A549 (cell line): ENCODE data around the gene TTLL11. TPM values are rescaled to one million over a fixed set of nuclear protein-coding genes. Genes with fewer than 3 reads are reported as not detected.

Experiments used
- ATAC-seq, 2 experiments: fragments of 200-7000 bp in 1 of 2; fragments of >200 bp in 1 of 2; cut with Nextera tagmentation in 1 of 2; cut with Tn5 transposase in 1 of 2; 3 replicates each; pipeline versions ENCODE4 v1.8.0 to v1.9.1; 2018 to 2020; ENCODE audit warnings: mild to moderate bottlenecking in 1 of 2, moderate library complexity in 1 of 2
- CTCF ChIA-PET: fragments of 300-600 bp; sonication (Branson Sonifier 250); formaldehyde crosslinking; extraction: SDS; loops from one replicate; lab custom pipeline; 2021; ENCODE audit warnings: antibody characterized with exemption, inconsistent platforms; lab: Yijun Ruan, JAX
- POLR2A ChIA-PET: fragments of 350-600 bp; formaldehyde crosslinking; extraction: SDS; loops from one replicate; lab custom pipeline; 2021; ENCODE audit warnings: antibody characterized with exemption, inconsistent platforms; lab: Yijun Ruan, JAX
- DNase-seq, 2 experiments: peaks; one replicate each; pipeline versions ENCODE4 v3.0.0 to v3.0.0-alpha.2; 2011 to 2016; ENCODE audit warnings: low read depth in 1 of 2, low spot score in 1 of 2
- FAIRE-seq: peaks from 2 replicates; lab custom pipeline; 2011; peaks lifted over from hg19 to GRCh38; lab: Jason Lieb, UNC
- H3K27ac ChIP-seq, 2 experiments: fragments of >200 bp; sonication (Bioruptor Twin); formaldehyde crosslinking; 3 replicates each; pipeline ENCODE4 v1.5.1; 2016 to 2017
- H3K4me1 ChIP-seq: fragments of >200 bp; sonication (Bioruptor Twin); formaldehyde crosslinking; 3 replicates; pipeline ENCODE4 v1.6.1; 2016
- H3K4me2 ChIP-seq: fragments of >200 bp; sonication (Bioruptor Twin); formaldehyde crosslinking; 3 replicates; pipeline ENCODE4 v1.6.1; 2016
- H3K4me3 ChIP-seq: fragments of >200 bp; sonication (Bioruptor Twin); formaldehyde crosslinking; 3 replicates; pipeline ENCODE4 v1.5.1; 2016
- H3K9me3 ChIP-seq: fragments of >200 bp; sonication (Bioruptor Twin); formaldehyde crosslinking; 3 replicates; pipeline ENCODE4 v1.6.1; 2016
- BCL3 ChIP-seq: fragments of >200 bp; sonication (Bioruptor Twin); formaldehyde crosslinking; IDR thresholded peaks from 3 replicates; pipeline ENCODE4 v1.6.1; 2016
- BHLHE40 ChIP-seq: IDR thresholded peaks from 2 replicates; pipeline ENCODE4 v1.6.1; 2012; ENCODE audit warnings: low read depth, low read length, inconsistent platforms
- CBX2 ChIP-seq: fragments of 200-600 bp; sonication (generic); IDR thresholded peaks from 2 replicates; pipeline ENCODE4 v1.6.1; 2016; ENCODE audit warnings: low read depth, mild to moderate bottlenecking, borderline replicate concordance
- CEBPB ChIP-seq, 2 experiments: fragments of >200 bp in 1 of 2; sonication (Bioruptor Twin) in 1 of 2; formaldehyde crosslinking in 1 of 2; IDR thresholded peaks; 2 replicates each; pipeline ENCODE4 v1.6.1; 2012 to 2016
- CHD2 ChIP-seq: fragments of 150-350 bp; IDR thresholded peaks from 2 replicates; pipeline ENCODE4 v1.6.1; 2014; ENCODE audit warnings: low read length; ENCODE audit not compliant: partially characterized antibody
- EHF ChIP-seq: fragments of 250-450 bp; sonication (Bioruptor Pico); IDR thresholded peaks from 2 replicates; pipeline ENCODE4 v1.5.0; 2020; ENCODE audit warnings: mild to moderate bottlenecking
- EHMT2 ChIP-seq: fragments of 200-600 bp; sonication (generic); IDR thresholded peaks from 2 replicates; pipeline ENCODE4 v1.6.1; 2016; ENCODE audit warnings: antibody characterized with exemption, low read depth, mild to moderate bottlenecking, moderate library complexity
- EP300 ChIP-seq, 2 experiments: fragments of >200 bp; sonication (Bioruptor Twin); formaldehyde crosslinking; IDR thresholded peaks; 2 replicates in 1 of 2; 3 replicates in 1 of 2; pipeline ENCODE4 v1.6.1; 2016 to 2017
- FOXS1 ChIP-seq: fragments of 250-450 bp; sonication (Bioruptor Pico); IDR thresholded peaks from 2 replicates; pipeline ENCODE4 v1.5.0; 2020; ENCODE audit warnings: mild to moderate bottlenecking, moderate library complexity
- HES2 ChIP-seq: fragments of >200 bp; sonication (Bioruptor Twin); formaldehyde crosslinking; IDR thresholded peaks from 2 replicates; pipeline ENCODE4 v1.6.1; 2016
- HEYL ChIP-seq: fragments of 250-450 bp; sonication (Bioruptor Pico); IDR thresholded peaks from 2 replicates; pipeline ENCODE4 v1.8.0; 2021; ENCODE audit warnings: mild to moderate bottlenecking, moderate library complexity
- HOXB13 ChIP-seq: fragments of 250-450 bp; sonication (Bioruptor Pico); IDR thresholded peaks from 2 replicates; pipeline ENCODE4 v1.5.0; 2020; ENCODE audit warnings: low read depth, mild to moderate bottlenecking, moderate library complexity
- JUN ChIP-seq, 2 experiments: fragments of >200 bp; sonication (Bioruptor Twin); formaldehyde crosslinking; IDR thresholded peaks; 2 replicates in 1 of 2; 3 replicates in 1 of 2; pipeline ENCODE4 v1.6.1; 2016 to 2017
- JUNB ChIP-seq: fragments of >200 bp; sonication (Bioruptor Twin); formaldehyde crosslinking; IDR thresholded peaks from 2 replicates; pipeline ENCODE4 v1.6.1; 2016
- KDM5A ChIP-seq: fragments of 200-600 bp; sonication (generic); IDR thresholded peaks from 2 replicates; pipeline ENCODE4 v1.6.1; 2016; ENCODE audit warnings: antibody characterized with exemption, mild to moderate bottlenecking
- MAX ChIP-seq: IDR thresholded peaks from 2 replicates; pipeline ENCODE4 v1.6.1; 2012
- MAZ ChIP-seq: fragments of 150-350 bp; IDR thresholded peaks from 2 replicates; pipeline ENCODE4 v1.6.1; 2014; ENCODE audit warnings: antibody characterized with exemption, low read depth, low read length, borderline replicate concordance
- MYC ChIP-seq: IDR thresholded peaks from 2 replicates; pipeline ENCODE4 v1.6.1; 2012; ENCODE audit warnings: mild to moderate bottlenecking, inconsistent platforms, low read length, improper control_type of control experiment, borderline replicate concordance
- PHF8 ChIP-seq: fragments of 200-600 bp; sonication (generic); IDR thresholded peaks from 2 replicates; pipeline ENCODE4 v1.6.1; 2016; ENCODE audit warnings: low read depth, mild to moderate bottlenecking, antibody characterized with exemption, moderate library complexity, borderline replicate concordance
- RARB ChIP-seq: fragments of 250-450 bp; sonication (Bioruptor Pico); IDR thresholded peaks from 2 replicates; pipeline ENCODE4 v1.8.0; 2021; ENCODE audit warnings: mild to moderate bottlenecking, moderate library complexity
- REST ChIP-seq: fragments of 200-600 bp; sonication (generic); IDR thresholded peaks from 2 replicates; pipeline ENCODE4 v1.6.1; 2016; ENCODE audit warnings: antibody characterized with exemption, mild to moderate bottlenecking, moderate library complexity
- TP53 ChIP-seq: fragments of 250-450 bp; sonication (Bioruptor Pico); IDR thresholded peaks from 2 replicates; pipeline ENCODE4 v1.5.0; 2021; ENCODE audit warnings: mild to moderate bottlenecking, moderate library complexity
- USF2 ChIP-seq: fragments of 450-650 bp; IDR thresholded peaks from 2 replicates; pipeline ENCODE4 v1.6.1; 2014; ENCODE audit warnings: antibody characterized with exemption
- ZFP36 ChIP-seq: fragments of 450-650 bp; IDR thresholded peaks from 2 replicates; pipeline ENCODE4 v1.6.1; 2014; ENCODE audit warnings: borderline replicate concordance; ENCODE audit not compliant: partially characterized antibody
- WGBS: methylation state at CpG from one replicate; pipeline ENCODE4 v1.1.6; 2017; ENCODE audit errors: missing lambda C conversion rate; 5-methylcytosine and 5-hydroxymethylcytosine counted together
- polyA plus RNA-seq, 4 experiments: library from polyadenylated mRNA; depleted of rRNA in 3 of 4; stranded (reverse); fragments of >200 nt; fragmentation: RNase III in 1 of 4; extraction: RNeasy Plus Mini Kit Qiagen cat#74134 plus additional on column Dnase treatment in 1 of 4; gene quantifications; 2 replicates in 3 of 4; 3 replicates in 1 of 4; pipeline ENCODE4 v1.2.3, GENCODE V29; 2011 to 2017

Gene TTLL11
- polyA plus RNA-seq, 2 of the 4 experiments (the other 2 are of a cell fraction), result 1.8 to 2.6 TPM

- no peak for DNase-seq
- ATAC-seq, result no peak
- Histone ChIP-seq H3K4me2 (no peak overlapping the region), H3K9me3 (0 out of 3 replicates have a peak, but pooled peaks cover 4% of the 10 kb centered on the region), H3K4me3 (no peak overlapping the region), H3K4me1 (no peaks in the 10 kb centered on the region), H3K27ac (no peak overlapping the region)
- CTCF ChIA-PET, result interaction anchor here (0.9 kb wide), 1 partner anchor 20 kb away, joined by 3 read pairs; no protein-coding TSS in a partner anchor
- FAIRE-seq, result no peak
- no peak for TF ChIP-seq CEBPB (IDR thresholded peaks at IDR 0.05)
- TF ChIP-seq CHD2, result no peak
- TF ChIP-seq HOXB13, result no peak
- TF ChIP-seq REST, result no peak
- TF ChIP-seq CBX2, result no peak
- no peak for TF ChIP-seq HES2
- no peak for TF ChIP-seq RARB (CRISPR knock-in tag)
- no peak for TF ChIP-seq MAZ
- TF ChIP-seq HEYL (CRISPR knock-in tag), result no peak
- no peak for TF ChIP-seq BHLHE40
- TF ChIP-seq EHMT2, result no peak
- TF ChIP-seq JUN (IDR thresholded peaks at IDR 0.05), result no peak
- TF ChIP-seq PHF8, result no peak
- no peak for TF ChIP-seq JUNB
- TF ChIP-seq, all 56 proteins: peak for 0
- POLR2A ChIA-PET, result no interaction called here
- WGBS, result 75% methylated on average over 5 of the region's 5 CpGs
These were observed 17.7 kb downstream of the TTLL11 start for GRCh38 chr9:122075135-122076030.

- TF ChIP-seq BHLHE40 (no peak), EP300 (IDR thresholded peaks at IDR 0.05) (no peak), TP53 (CRISPR knock-in tag) (no peak), MYC (no peak), MAX (no peak), JUNB (no peak), KDM5A (no peak), USF2 (no peak), ZFP36 (no peak), BCL3 (no peak), EHF (no peak), FOXS1 (CRISPR knock-in tag) (no peak)
- FAIRE-seq (no peak), ATAC-seq (no peak), DNase-seq (no peak)
- POLR2A ChIA-PET, result no interaction called here
- no peaks in the 10 kb centered on the region for H3K4me1 ChIP-seq
- H3K4me3 ChIP-seq, result no peak overlapping the region
- no peak overlapping the region for H3K4me2 ChIP-seq
- 90% methylated on average over 3 of the region's 3 CpGs for WGBS
- no peak overlapping the region for H3K27ac ChIP-seq
- H3K9me3 ChIP-seq, result no peaks in the 10 kb centered on the region
- CTCF ChIA-PET, result interaction anchor here (1.4 kb wide), 1 partner anchor 279 kb away, joined by 3 read pairs; no protein-coding TSS in a partner anchor
These were observed 21.4 kb downstream of the TTLL11 start for GRCh38 chr9:122071715-122072114.
